Anterior cingulate cortex (tissue), 58 donors: ENCODE measurements around the gene EFNA5.
"Not testable (repeated sequence)": the region's sequence is repeated elsewhere in the genome, so short reads cannot be mapped to it uniquely, and the experiment has no call there.

Source experiments
- DNase-seq, 58 donors: peaks; one replicate each; lab custom pipeline; 2025; lab: John Stamatoyannopoulos, UW

Gene EFNA5

GRCh38 chr5:107449369-107449768 is 221.4 kb downstream of the EFNA5 start:
- DNase-seq, result no peak

GRCh38 chr5:107447587-107447986 is 223.2 kb downstream of the EFNA5 start:
- DNase-seq, result no peak

GRCh38 chr5:107446972-107447371 is 223.8 kb downstream of the EFNA5 start:
- DNase-seq, result no peak

GRCh38 chr5:107444300-107444699 is 226.4 kb downstream of the EFNA5 start:
- no peak for DNase-seq

GRCh38 chr5:107443897-107444296 is 226.8 kb downstream of the EFNA5 start:
- DNase-seq, result no peak

GRCh38 chr5:107442452-107442851 is 228.3 kb downstream of the EFNA5 start:
- DNase-seq, result no peak

- no peak for DNase-seq
Observed at GRCh38 chr5:107439832-107440231, 230.9 kb downstream of the EFNA5 start.

- DNase-seq, result peak in 1 of 58 donors; percentile 12
Observed at GRCh38 chr5:107437986-107438510, 232.7 kb downstream of the EFNA5 start.

- no peak for DNase-seq
Observed at GRCh38 chr5:107437154-107437553, 233.6 kb downstream of the EFNA5 start.

- no peak for DNase-seq
Observed at GRCh38 chr5:107436201-107436600, 234.5 kb downstream of the EFNA5 start.

- DNase-seq, result no peak
Observed at GRCh38 chr5:107435061-107435460, 235.7 kb downstream of the EFNA5 start.

GRCh38 chr5:107433646-107434045 is 237.1 kb downstream of the EFNA5 start:
- DNase-seq, result not testable (repeated sequence)

- no peak for DNase-seq
Observed at GRCh38 chr5:107431998-107432397, 238.7 kb downstream of the EFNA5 start.

GRCh38 chr5:107431536-107431935 is 239.2 kb downstream of the EFNA5 start:
- no peak for DNase-seq

GRCh38 chr5:107430071-107430625 is 240.6 kb downstream of the EFNA5 start:
- no peak for DNase-seq

GRCh38 chr5:107428303-107428813 is 242.4 kb downstream of the EFNA5 start:
- DNase-seq, result no peak

- DNase-seq, result no peak
Observed at GRCh38 chr5:107426872-107427271, 243.9 kb downstream of the EFNA5 start.

GRCh38 chr5:107426209-107426608 is 244.5 kb downstream of the EFNA5 start:
- no peak for DNase-seq

GRCh38 chr5:107425541-107426031 is 245.2 kb downstream of the EFNA5 start:
- peak in 4 of 58 donors; percentile 7 to 76 (median 36) for DNase-seq

GRCh38 chr5:107424491-107424890 is 246.2 kb downstream of the EFNA5 start:
- DNase-seq, result peak in 1 of 58 donors; percentile 16

GRCh38 chr5:107422494-107422893 is 248.2 kb downstream of the EFNA5 start:
- DNase-seq, result no peak

GRCh38 chr5:107419498-107419897 is 251.2 kb downstream of the EFNA5 start:
- DNase-seq, result no peak
